ENCODE results near the gene SIRPG.
A peak's percentile ranks its signal among the peaks of the same experiment; 100 is the strongest.
"Not testable (repeated sequence)": the region's sequence is repeated elsewhere in the genome, so short reads cannot be mapped to it uniquely, and the experiment has no call there.

The SIRPG gene

DNA sequence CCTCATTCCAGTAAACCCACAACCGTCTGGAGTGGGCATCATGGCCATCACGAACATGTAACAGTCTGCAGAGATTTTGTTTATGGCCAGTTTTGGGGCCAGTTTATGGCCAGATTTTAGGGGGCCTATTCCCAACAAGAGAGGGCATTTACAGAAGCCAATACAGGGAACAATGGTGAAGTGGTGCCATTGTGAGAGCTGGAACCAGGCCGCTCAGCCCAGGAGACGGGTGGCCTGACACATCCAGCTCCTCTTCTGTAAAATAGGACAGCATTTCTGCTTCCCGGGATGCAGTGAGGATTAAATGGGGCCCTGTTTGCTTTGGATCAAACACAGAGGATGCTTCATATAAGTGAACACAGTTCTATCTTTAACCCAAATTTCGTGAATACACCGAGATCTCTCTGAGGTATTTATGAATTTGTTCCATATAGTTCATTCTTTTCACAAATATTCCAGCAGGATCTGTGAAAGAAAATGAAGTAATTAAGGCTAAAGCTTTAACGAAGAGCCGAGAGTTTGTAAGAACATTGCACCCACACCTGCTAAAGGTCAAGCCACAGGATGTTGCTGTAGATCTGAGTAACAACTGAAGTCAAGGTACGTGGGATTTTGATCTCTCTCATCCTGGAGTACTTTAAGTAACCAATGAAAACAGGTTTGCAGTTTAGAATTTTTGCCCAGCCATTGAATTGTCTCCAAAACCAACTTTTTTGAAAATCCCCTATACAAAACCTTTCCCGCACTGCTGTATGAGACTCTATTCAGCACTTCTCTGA is 14.5 kb upstream of the SIRPG start:
- no peak for DNase-seq

- DNase-seq: peak; percentile 77
Measured at GRCh38 chr20:1669304-1669703, 11.7 kb upstream of the SIRPG start.

GRCh38 chr20:1667502-1668085 is 10.0 kb upstream of the SIRPG start:
- DNase-seq: no peak

- no peak for DNase-seq
Measured at GRCh38 chr20:1666802-1667201, 9.2 kb upstream of the SIRPG start.

- DNase-seq: no peak
Measured at GRCh38 chr20:1665345-1665744, 7.8 kb upstream of the SIRPG start.

- no peak for DNase-seq
Measured at GRCh38 chr20:1664911-1665310, 7.3 kb upstream of the SIRPG start.

GRCh38 chr20:1663917-1664316 is 6.3 kb upstream of the SIRPG start:
- DNase-seq: peak; percentile 2

- DNase-seq: no peak
Measured at GRCh38 chr20:1661542-1662299, 4.1 kb upstream of the SIRPG start.

DNA sequence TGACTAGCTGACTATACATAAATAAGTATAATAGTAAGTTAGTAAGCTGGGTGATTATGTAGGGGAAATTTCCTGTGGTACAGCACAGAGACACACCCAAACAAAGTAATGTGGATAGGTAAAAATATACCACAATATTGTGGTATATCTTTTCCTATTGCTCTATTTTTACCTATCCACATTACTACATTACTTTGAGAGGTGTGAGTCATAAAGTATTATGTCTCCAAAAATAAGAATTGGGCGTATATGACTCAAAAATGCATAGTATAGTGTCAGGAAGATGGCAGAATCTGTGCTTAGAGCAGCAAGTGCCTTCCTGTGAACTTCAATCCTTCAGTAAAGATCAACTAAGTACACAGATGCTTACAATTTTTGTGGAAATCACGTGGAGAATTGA is 2.7 kb upstream of the SIRPG start:
- no peak for DNase-seq

- DNase-seq: no peak
Measured at GRCh38 chr20:1656844-1657243, 735 bp downstream of the SIRPG start.

DNA sequence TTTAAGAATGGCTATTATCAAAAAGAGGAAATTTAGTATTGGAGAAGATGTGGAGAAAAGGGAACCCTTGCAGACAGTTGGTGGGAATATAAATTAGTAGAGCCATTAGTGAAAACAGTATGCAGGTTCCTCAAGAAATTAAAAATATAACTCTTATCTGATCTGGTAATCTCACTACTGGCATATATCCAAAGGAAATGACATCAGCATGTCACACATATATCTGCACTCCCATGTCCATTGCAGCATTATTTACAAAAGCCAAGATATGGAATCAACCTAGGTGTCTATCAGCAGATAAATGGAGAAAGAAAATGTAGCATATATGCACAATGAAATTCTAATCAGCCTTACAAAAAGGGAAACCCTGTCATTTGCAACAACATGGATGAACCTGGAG is 2.6 kb downstream of the SIRPG start:
- DNase-seq: no peak

- no peak for DNase-seq
Measured at GRCh38 chr20:1652960-1653359, 4.6 kb downstream of the SIRPG start.

DNA sequence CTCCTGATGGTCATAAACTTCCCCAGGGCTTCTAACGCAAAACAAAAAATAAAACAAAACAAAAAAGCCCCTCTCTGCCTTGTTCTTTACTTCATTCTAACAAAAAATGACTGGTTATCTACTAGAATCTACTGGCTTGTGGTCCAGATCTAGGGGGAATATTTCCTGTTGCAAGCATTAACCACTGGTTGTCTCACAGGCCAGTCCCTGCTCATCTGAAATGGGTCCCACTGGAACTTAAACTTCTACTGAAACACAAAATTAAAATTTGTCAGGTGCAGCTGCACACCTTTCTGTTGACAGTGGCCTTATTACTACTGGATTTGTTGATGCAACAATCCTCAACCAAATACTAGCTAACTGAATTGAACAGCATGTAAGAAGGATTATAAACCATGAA is 5.5 kb downstream of the SIRPG start:
- DNase-seq: no peak

- no peak for DNase-seq
Measured at GRCh38 chr20:1651268-1652058, 6.1 kb downstream of the SIRPG start.

GRCh38 chr20:1648101-1648500 is 9.5 kb downstream of the SIRPG start:
- no peak for DNase-seq

DNA sequence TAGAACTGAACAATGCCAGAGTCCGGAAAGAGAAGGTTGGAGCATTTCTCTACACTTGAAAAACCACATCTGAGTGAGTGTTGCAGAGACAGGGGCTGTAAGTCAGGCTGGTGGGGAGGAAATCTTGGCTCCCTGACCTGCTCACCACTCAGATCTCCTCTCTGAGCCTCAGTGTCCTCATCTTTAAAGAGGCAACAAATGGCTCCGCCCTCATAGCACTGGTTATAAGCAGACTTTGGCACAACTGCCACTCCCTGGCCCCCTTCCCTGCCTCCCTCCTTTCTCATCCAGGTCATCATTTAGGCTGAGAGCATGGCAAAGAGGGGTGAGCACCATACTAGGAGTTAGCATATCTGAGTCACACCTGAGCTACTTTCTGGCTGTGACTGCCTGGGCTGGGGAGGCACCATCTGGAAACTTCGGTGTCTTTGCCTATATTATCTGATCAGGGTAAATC is 10.6 kb downstream of the SIRPG start:
- DNase-seq: no peak

GRCh38 chr20:1644101-1644962 is 13.2 kb downstream of the SIRPG start:
- no peak for DNase-seq

DNA sequence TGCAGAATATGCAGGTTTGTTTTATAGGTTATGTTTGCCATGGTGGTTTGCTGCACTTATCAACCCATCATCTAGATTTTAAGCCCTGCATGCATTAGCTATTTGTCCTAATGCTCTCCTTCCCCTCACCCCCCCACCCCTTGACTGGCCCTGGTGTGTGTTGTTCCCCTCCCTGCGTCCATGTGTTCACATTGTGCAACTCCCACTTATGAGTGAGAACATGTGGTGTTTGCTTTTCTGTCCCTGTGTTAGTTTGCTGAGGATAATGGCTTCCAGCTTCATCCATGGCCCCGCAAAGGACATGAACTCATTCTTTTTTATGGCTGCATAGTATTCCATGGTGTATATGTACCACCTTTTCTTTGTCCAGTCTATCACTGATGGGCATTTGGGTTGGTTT is 18.9 kb downstream of the SIRPG start:
- not testable (repeated sequence) for DNase-seq

DNA sequence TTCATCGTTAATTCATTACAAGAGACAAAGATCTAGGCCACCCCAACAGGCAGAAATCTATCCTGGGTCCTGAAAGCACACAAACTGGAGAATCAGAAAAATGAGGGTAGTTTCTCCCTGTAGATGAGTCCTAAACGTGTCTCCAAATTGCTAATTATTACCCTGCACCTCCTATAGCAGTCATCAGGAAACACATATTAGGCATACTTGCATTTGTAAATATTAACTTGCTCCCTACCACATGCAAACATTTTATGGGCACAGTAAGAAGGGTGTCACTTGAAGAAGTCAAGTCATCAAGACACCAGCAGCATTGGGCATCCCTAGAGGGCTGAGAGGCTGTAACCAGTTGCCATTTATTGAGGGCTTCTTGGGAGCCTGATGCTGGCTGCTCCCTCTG is 19.8 kb downstream of the SIRPG start:
- DNase-seq: no peak

DNA sequence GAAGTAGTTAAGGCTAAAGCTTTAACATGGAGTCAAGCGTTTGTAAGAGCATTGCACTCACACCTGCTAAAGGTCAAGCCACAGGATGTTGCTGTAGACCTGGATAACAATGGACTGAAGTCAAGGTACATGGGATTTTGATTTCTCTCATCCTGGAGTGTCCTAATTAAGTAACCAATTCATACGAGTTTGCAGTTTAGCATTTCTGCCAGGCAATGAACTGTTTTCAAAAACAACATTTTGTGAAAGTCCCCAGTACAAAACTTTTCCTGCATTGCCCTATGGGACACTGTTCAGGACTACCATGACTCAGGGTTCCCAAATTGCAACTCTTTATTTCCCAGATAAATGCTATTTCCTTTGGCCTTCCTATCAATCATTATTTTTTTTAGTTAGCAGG is 20.4 kb downstream of the SIRPG start:
- DNase-seq: no peak

GRCh38 chr20:1636621-1637020 is 21.0 kb downstream of the SIRPG start:
- no peak for DNase-seq
